Chondrocyte (in vitro differentiated cells): ENCODE measurements around the gene GLUD2. TPM values are rescaled to one million over a fixed set of nuclear protein-coding genes. Genes with fewer than 3 reads are reported as not detected.
"Not testable (repeated sequence)": the region's sequence is repeated elsewhere in the genome, so short reads cannot be mapped to it uniquely, and the experiment has no call there.

Experiments used
- DNase-seq: peaks from one replicate; pipeline ENCODE4 v3.0.0; 2021; ENCODE audit warnings: mixed read lengths, low spot score
- H3K27ac Mint-ChIP-seq: one replicate; pipeline ENCODE4 v1.8.0; 2021; ENCODE audit warnings: mild to moderate bottlenecking, moderate library complexity, mixed read lengths; ENCODE audit not compliant: unreplicated experiment
- H3K27me3 Mint-ChIP-seq: 2 replicates; pipeline ENCODE4 v1.8.0; 2021; ENCODE audit warnings: low read depth, mixed read lengths
- H3K36me3 Mint-ChIP-seq: 2 replicates; pipeline ENCODE4 v1.8.0; 2021; ENCODE audit warnings: low read depth, mixed read lengths
- H3K4me1 Mint-ChIP-seq: 2 replicates; pipeline ENCODE4 v1.8.0; 2021; ENCODE audit warnings: low read depth, mild to moderate bottlenecking, mixed read lengths
- H3K4me3 Mint-ChIP-seq: one replicate; pipeline ENCODE4 v1.8.0; 2021; ENCODE audit warnings: mild to moderate bottlenecking, moderate library complexity, mixed read lengths; ENCODE audit not compliant: unreplicated experiment
- H3K9me3 Mint-ChIP-seq: 2 replicates; pipeline ENCODE4 v1.8.0; 2021; ENCODE audit warnings: low read depth, mixed read lengths
- CTCF ChIP-seq: fragments of 200-600 bp; sonication (generic); IDR thresholded peaks from 2 replicates; pipeline ENCODE4 v1.5.0; 2021; ENCODE audit warnings: antibody characterized with exemption, mild to moderate bottlenecking, moderate library complexity
- total RNA-seq: library from RNA; stranded (reverse); gene quantifications from 3 replicates; pipeline ENCODE4 v1.2.1, GENCODE V29; 2021

GLUD2 gene
- total RNA-seq, 1 donor from 2014 or later, result 0.42 TPM

DNA sequence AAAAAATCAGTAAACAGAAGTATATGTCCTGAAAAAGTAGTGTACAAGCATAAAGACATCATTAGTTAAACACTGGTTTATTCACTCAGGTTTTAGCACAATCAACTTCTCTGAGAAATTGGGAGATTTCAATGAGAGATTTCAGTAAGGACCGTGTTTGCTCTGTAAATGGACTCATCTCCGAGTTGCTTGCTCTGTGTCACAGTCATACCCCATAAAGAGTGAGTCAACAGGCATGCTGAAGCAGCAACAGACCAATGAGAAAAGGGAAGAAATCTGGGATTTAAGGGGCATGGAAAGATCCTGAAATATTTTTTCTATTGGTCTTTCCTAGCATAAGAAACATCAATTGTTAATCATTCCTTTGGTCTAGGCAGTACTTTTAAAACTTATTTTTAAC is 4.7 kb downstream of the GLUD2 start:
- H3K27me3 Mint-ChIP-seq, result peaks cover 4% of the 10 kb centered on the region
- no peak overlapping the region for H3K27ac Mint-ChIP-seq
- no peak for TF ChIP-seq CTCF
- no peaks in the 10 kb centered on the region for H3K36me3 Mint-ChIP-seq
- H3K4me1 Mint-ChIP-seq, result peaks cover 4% of the 10 kb centered on the region
- DNase-seq, result no peak
- H3K9me3 Mint-ChIP-seq, result peaks cover 3% of the 10 kb centered on the region
- H3K4me3 Mint-ChIP-seq, result no peak overlapping the region

DNA sequence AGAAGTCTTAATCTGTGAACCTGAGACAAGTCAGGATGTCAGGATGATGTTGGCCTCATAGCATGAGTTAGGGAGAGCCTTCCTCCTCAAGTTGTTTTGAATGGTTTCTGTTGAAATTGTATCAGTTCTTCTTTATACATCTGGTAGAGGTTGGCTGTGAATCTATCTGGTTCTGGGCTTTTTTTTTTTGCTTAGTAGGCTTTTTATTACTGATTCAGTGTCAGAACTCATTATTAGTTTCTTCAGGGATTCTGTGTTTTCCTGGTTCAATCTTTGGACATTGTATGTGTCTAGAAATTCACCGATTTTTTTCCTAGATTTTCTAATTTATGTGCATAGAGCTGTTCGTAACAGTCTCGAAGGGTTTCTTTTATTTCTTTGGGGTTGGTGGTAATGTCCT is 14.9 kb downstream of the GLUD2 start:
- Mint-ChIP-seq H3K9me3 (peaks cover 48% of the 10 kb centered on the region), H3K27ac (no peak overlapping the region), H3K27me3 (peaks cover 2% of the 10 kb centered on the region), H3K36me3 (no peaks in the 10 kb centered on the region), H3K4me3 (no peak overlapping the region), H3K4me1 (no peaks in the 10 kb centered on the region)
- no peak for DNase-seq
- no peak for TF ChIP-seq CTCF

- Mint-ChIP-seq H3K4me1 (no peaks in the 10 kb centered on the region), H3K36me3 (no peaks in the 10 kb centered on the region), H3K9me3 (peaks cover 39% of the 10 kb centered on the region), H3K4me3 (no peak overlapping the region), H3K27ac (no peak overlapping the region), H3K27me3 (peaks cover 4% of the 10 kb centered on the region)
- no peak for TF ChIP-seq CTCF
- no peak for DNase-seq
These were observed 17.2 kb downstream of the GLUD2 start for GRCh38 chrX:121064579-121064978.

- not testable (repeated sequence) for H3K27ac Mint-ChIP-seq, H3K27me3 Mint-ChIP-seq, H3K36me3 Mint-ChIP-seq, H3K4me1 Mint-ChIP-seq, DNase-seq, H3K4me3 Mint-ChIP-seq
- peaks cover 17% of the 10 kb centered on the region for H3K9me3 Mint-ChIP-seq
These were observed 36.8 kb downstream of the GLUD2 start for GRCh38 chrX:121084247-121084646.

GRCh38 chrX:121084903-121085611 is 37.6 kb downstream of the GLUD2 start:
- Mint-ChIP-seq H3K4me1 (no peaks in the 10 kb centered on the region), H3K27me3 (no peaks in the 10 kb centered on the region), H3K27ac (no peak overlapping the region), H3K36me3 (no peaks in the 10 kb centered on the region), H3K4me3 (no peak overlapping the region), H3K9me3 (peaks cover 22% of the 10 kb centered on the region)
- no peak for TF ChIP-seq CTCF
- DNase-seq, result no peak

GRCh38 chrX:121085612-121086010 is 38.2 kb downstream of the GLUD2 start:
- H3K27me3 Mint-ChIP-seq, result no peaks in the 10 kb centered on the region
- H3K36me3 Mint-ChIP-seq, result no peaks in the 10 kb centered on the region
- H3K4me3 Mint-ChIP-seq, result no peak overlapping the region
- no peak for DNase-seq
- no peak for TF ChIP-seq CTCF
- peaks cover 24% of the 10 kb centered on the region for H3K9me3 Mint-ChIP-seq
- H3K4me1 Mint-ChIP-seq, result no peaks in the 10 kb centered on the region
- H3K27ac Mint-ChIP-seq, result no peak overlapping the region
